Activated CD4-positive, CD25-positive, alpha-beta regulatory T cell treated with anti-CD3 and anti-CD28 coated beads, Interleukin-2, amount 50 U/mL, for 24 hours (primary cell): ENCODE results near the gene PHPT1.
"Not testable (repeated sequence)": the region's sequence is repeated elsewhere in the genome, so short reads cannot be mapped to it uniquely, and the experiment has no call there.

Source experiments
- ATAC-seq, 2 donors: fragments of 150-1000 bp; cut with Tn5 transposase; one replicate each; pipeline ENCODE4 v1.10.0; 2021; ENCODE audit warnings: mild to moderate bottlenecking in 1 of 2, moderate library complexity in 1 of 2

The PHPT1 gene

DNA sequence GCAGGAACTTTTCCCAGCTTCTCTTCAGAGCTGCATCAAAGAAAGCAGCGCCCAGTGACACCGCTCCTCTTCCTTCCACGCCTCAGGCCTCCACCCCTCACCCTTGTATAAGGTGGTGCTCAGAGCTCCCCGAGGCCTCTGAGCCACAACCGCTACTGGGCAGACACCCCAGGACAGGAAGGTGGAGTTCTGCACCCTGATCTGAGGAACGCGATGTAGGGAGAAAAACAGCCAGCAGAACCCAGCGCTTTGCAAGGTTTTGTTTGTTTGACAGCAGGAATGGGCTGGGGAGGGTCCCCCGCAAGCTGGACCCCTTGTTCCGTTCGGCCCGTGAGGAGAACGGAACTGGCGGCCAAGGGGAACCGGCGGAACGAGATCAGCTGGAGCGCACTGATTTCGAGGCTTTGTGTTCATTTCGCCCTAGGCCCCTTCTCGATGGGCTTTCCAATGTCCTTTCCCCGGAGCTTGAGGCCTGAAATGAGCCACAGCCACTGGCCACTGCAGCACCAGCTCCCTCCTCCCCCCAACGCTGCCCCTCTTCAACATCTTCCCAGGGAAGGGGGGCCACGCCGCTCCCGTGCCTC is 12.8 kb downstream of the PHPT1 start:
- no peak for ATAC-seq

- ATAC-seq, result no peak
Measured at GRCh38 chr9:136862849-136863622, 13.8 kb downstream of the PHPT1 start.

GRCh38 chr9:136863623-136864273 is 14.5 kb downstream of the PHPT1 start:
- ATAC-seq, result no peak

DNA sequence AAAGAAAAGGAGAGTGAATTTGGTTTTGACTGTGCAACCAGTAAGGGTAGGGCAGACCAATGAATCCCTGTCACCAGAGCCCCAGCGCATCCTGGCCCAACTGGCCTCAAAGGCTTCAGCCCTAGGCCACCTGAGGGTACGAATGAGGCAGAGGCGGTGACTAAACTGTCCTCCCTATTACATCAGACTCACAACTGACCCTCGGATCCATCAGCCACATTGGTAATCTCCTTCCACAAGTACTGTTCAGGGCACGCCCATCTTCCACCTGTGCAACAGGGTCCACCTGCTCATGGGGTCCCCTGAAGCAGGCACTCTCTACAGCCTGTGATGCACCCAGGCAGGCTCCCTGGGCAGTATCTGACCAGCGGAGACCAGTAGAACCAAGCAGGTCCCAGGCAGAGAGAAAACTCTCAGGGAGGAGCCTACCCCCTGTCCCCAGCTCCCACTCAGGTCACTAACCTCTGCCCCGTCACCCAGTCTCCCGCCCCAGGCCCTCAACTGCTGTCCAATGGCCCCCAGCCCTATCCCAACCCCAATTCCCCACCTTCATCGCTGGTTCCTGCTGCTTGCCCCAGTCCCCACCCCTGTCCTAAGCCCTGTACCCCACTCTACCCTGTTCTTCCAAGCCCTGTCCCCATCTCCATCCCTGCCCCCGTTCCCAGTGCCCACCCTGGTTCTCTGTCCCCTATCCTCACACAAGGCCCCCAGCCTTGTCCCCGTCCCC is 16.0 kb downstream of the PHPT1 start:
- no peak for ATAC-seq

DNA sequence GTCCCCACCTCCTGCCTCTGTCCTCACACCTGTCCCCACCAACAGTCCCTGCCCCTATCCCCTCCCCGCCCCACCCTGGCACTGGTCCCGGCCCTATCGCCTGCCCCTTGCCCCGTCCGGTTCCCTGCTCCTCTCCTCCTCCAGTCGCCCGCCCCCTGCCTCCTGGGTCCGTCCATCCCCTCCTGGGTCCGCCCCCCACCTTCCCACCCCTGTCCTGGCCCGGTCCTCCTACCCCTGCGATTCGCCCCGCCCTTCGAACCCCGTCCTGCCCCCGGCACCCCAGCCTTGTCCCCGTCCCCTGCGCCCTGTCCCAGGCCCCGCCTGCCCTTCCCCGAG is 16.5 kb downstream of the PHPT1 start:
- peak in 1 of 2 donors; percentile 5 for ATAC-seq

DNA sequence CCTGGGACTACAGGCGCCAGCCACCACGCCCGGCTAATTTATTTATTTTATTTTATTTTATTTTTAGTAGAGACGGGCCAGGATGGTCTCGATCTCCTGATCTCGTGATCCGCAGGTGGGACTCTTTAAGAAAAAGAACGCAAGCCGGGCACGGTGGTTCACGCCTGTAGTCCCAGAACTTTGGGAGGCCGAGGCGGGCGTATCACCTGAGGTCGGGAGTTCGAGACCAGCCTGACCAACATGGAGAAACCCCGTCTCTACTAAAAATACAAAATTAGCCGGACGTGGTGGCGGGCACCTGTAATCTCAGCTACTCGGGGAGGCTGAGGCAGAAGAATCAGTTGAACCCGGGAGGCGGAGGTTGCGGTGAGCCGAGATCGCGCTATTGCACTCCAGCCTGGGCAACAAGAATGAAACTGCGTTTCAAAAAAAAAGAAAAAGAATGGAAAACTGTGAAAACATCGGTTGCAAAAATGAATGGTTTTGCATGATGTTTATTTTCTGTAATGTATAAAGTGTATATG is 17.8 kb downstream of the PHPT1 start:
- ATAC-seq, result not testable (repeated sequence)

DNA sequence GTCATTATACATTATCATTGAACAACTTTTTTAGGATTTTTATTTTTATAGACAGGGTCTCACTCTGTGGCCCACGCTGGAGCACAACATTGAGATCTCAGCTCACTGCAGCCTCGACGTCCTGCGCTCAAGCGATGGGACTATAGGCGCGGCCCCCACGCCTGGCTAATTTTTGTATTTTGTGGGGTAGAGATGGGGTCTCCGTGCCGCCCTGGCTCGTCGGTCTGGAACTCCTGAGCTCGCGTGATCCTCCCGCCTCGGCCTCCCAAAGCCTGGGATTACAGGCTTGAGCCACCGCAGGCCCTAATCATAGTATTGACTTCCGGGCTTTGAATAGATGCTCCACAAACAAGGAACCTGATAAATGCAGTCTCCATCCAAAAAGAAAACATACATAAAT is 18.3 kb downstream of the PHPT1 start:
- ATAC-seq, result no peak

- ATAC-seq, result no peak
Measured at GRCh38 chr9:136867917-136868316, 18.7 kb downstream of the PHPT1 start.

GRCh38 chr9:136868644-136869043 is 19.4 kb downstream of the PHPT1 start:
- ATAC-seq, result no peak

DNA sequence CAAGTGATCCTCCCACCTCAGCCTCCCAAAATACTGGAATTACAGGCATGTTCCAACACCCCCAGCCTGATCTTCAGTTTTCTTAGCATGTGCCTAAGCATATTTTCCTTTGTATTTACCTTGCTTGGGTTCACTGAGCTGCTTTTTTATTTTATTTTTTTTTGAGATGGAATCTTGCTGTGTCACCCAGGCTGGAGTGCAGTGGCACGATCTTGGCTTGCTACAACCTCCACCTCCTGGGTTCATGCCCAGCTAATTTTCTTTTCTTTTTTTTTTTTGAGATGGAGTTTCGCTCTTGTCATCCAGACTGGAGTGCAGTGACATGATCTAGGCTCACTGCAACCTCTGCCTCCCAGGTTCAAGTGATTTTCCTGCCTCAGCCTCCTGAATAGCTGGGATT is 20.4 kb downstream of the PHPT1 start:
- not testable (repeated sequence) for ATAC-seq

DNA sequence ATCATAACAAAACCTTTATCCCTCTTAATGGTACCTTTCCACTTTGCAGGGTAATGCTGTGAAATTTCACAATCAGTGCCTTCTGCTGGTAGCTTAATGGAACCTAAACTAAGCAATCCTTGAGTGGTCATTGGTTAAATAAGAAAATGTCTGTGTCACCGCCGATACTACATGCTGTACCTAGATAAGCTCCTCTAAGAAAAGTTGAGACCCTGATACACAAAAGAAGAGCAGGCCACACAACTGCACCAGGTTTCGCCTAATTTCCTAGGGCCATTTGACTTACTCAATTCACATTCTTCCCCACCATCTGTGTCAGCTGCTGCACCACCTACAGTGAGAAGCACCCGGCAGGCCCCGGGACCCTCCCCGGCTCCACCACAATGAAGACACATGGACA is 25.9 kb downstream of the PHPT1 start:
- ATAC-seq, result no peak

- ATAC-seq, result no peak
Measured at GRCh38 chr9:136876476-136876875, 27.3 kb downstream of the PHPT1 start.

DNA sequence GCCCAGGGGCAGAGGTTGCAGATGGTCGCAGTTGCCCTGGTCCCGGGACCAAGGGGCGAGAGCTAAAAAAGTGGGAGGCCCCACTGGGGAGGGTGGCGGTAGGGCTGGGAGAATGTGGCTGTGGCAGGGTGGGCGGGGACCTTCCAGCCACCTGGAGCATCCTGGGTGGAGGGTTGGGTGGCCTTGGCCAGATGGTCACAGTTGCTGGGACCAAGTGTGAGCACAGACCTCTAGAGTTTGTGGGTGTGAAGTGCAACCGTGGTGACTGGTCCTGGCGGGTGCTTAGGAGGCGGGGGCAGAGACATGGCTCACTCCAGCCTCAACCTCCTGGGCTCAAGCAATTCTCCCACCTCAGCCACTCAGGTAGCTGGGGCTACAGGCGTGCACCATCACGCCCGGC is 31.4 kb downstream of the PHPT1 start:
- no peak for ATAC-seq

GRCh38 chr9:136881691-136882108 is 32.5 kb downstream of the PHPT1 start:
- peak; percentile 10 to 19 for ATAC-seq

GRCh38 chr9:136882109-136882946 is 33.1 kb downstream of the PHPT1 start:
- ATAC-seq, result peak; percentile 57

GRCh38 chr9:136882947-136883283 is 33.7 kb downstream of the PHPT1 start:
- ATAC-seq, result not testable (repeated sequence)

- ATAC-seq, result not testable (repeated sequence)
Measured at GRCh38 chr9:136883670-136884069, 34.5 kb downstream of the PHPT1 start.

DNA sequence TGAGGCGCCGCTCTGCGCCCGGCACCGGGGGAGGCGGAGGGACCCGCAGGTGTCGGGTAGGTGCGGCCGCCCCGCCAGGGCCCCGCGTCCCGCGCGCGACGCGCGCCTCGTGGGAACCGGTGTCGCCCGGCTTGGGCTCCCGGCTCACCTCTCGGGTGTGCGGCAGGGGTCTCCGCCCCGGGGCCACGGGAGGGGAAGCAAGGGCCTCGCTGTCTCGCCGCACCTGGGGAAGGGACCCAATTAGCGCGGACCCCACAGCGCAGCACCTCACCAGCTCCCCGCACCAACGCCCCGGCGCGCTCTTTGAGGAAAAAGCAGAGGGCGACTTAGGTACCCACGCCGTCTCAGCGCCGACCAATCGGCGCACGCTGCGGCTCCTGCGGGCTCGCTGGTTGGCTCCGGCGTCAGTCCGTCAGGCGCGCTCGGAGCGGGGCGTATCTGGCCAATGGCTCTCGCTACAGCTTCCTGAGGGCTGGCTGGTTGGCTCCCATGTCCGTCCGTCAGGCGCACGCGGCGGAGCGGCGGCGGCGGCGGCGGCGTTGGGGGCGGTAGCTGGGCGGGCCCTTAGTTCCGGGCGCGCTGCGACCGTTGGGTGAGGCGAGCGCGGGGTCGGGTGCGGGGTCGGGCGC is 36.9 kb downstream of the PHPT1 start, which contains the start of gene TRAF2:
Gene TRAF2 (plus strand): TSS at position 567 of the 629 bp plus-strand sequence. CDS start 12,225 bp downstream, outside the sequence.
- ATAC-seq, result peak; percentile 90

- ATAC-seq, result peak; percentile 14 to 18
Measured at GRCh38 chr9:136886610-136887597, 37.7 kb downstream of the PHPT1 start.

GRCh38 chr9:136888454-136888853 is 39.2 kb downstream of the PHPT1 start:
- no peak for ATAC-seq
